22Rv1 (cell line): Measurements from ENCODE around the gene STARD7.
A peak's percentile ranks its signal among the peaks of the same experiment; 100 is the strongest.

Source experiments
- H3K27ac ChIP-seq: fragments of 450-650 bp; 2 replicates; pipeline ENCODE4 v1.5.1; 2017
- CTCF ChIP-seq: fragments of 450-650 bp; IDR thresholded peaks from 2 replicates; pipeline ENCODE4 v1.5.1; 2017; ENCODE audit warnings: mild to moderate bottlenecking
- ZFX ChIP-seq: fragments of 450-650 bp; IDR thresholded peaks from 2 replicates; pipeline ENCODE4 v1.6.1; 2017; ENCODE audit warnings: antibody characterized with exemption, borderline replicate concordance

The STARD7 gene

GRCh38 chr2:96148410-96149217 lies 60.0 kb downstream of the STARD7 start:
- TF ChIP-seq ZFX = no peak
- TF ChIP-seq CTCF = no peak
- H3K27ac ChIP-seq = peak overlapping the region; percentile 83

DNA sequence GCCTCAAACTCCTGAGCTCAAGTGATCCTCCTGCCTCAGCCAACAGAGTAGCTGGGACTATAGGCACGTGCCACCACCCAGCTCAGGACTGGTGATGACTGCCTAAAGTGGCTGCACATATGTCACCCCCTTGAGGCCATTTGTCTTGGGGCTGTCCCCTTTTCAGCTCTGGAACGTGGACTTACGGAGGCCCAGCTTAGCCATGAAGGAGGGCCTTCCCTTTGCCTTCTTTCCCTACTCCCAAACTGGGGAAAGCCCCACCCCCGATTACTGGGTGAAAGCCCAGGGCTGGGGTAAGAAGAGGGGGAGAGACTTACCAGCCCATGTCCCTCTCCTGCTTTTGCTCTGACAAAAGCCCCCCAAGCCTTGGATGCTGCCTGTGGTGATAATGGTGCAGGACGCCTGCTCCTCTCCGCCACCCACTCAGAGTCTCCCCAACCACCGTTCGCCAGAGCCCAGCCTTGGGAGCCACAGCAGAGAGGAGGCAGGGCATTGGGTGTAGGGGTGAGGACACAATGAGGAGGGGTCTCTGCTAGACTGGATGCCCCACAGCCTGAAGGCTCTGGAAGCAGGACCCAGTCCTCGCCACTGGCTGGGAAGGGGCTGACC lies 60.9 kb downstream of the STARD7 start:
- peak overlapping the region; percentile 83 for H3K27ac ChIP-seq
- TF ChIP-seq ZFX (no peak), CTCF (no peak)

DNA sequence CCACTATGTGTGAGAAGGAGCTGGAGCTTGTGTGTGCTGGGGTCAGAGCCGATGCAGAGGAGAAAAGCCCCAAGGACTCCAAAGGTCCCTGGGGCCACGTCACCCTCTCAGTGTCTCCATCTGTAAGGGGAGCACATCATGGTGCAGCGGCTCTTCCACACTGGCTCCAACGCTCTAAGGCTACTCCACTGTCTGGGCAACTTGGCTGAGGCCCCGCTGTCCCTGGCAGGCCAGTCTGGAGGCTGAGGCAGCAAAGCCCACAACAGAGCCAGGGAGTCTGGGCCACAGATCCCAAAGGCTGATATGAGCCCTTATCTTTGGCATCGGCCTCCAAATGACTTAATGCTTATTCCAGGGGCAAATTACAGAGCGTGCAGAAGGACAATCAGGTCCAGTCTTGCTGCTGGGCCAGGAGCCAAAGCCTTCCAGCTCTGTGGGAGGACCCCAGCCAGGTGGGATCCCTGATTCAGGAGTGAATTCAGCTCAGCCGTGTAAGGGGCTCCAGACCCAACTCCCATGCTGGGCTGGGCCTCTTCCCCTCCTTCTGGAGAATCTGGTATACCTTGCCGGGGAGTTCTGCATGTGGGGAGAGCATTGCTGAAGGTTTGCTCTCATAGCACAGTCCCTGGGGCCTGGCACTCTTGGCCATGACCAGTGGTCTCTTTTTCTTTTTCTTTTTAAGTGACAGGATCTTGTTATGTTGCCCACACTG lies 61.6 kb downstream of the STARD7 start:
- TF ChIP-seq CTCF (no peak), ZFX (no peak)
- H3K27ac ChIP-seq = peak overlapping the region; percentile 83

DNA sequence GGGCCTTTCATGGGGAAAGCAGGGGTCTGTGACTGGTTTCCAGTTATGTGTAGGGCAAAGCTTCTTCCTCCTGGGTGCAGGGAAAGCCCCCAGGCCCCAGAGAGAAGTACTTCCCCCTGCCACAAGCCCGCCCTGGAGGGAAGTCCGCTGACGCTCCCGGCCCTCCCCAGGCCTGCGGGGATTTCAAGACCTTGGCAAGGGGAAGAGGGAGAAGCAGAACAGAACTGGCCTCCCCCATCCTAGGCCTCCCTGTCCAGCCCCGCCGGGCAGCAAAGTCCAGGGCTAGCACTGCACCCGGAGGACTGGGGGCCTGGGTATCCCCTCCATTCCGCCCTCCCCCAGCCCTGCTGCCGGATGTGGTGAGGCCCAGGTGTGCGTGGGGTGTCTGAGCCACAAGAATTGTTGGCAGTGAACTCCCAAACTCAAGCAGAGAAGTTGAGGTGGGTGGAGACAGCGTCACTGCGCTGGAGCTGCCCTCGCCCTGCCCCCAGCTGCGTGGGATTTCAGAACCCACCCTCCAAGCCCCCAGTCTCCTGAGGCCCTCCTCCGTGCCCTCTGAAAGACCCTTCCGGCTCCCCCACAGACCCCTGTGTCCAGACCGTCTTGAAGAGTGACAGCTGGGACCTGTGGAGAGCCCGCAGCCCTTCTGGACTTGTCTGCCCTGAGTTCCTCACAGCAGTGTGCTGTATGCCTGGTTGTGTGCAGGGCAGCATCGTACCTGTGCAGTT lies 62.3 kb downstream of the STARD7 start:
- TF ChIP-seq CTCF (no peak), ZFX (no peak)
- peak overlapping the region; percentile 83 for H3K27ac ChIP-seq

- no peak for TF ChIP-seq CTCF
- no peak for TF ChIP-seq ZFX
- peak overlapping the region; percentile 83 for H3K27ac ChIP-seq
These were observed 62.8 kb downstream of the STARD7 start for GRCh38 chr2:96145848-96146152.

DNA sequence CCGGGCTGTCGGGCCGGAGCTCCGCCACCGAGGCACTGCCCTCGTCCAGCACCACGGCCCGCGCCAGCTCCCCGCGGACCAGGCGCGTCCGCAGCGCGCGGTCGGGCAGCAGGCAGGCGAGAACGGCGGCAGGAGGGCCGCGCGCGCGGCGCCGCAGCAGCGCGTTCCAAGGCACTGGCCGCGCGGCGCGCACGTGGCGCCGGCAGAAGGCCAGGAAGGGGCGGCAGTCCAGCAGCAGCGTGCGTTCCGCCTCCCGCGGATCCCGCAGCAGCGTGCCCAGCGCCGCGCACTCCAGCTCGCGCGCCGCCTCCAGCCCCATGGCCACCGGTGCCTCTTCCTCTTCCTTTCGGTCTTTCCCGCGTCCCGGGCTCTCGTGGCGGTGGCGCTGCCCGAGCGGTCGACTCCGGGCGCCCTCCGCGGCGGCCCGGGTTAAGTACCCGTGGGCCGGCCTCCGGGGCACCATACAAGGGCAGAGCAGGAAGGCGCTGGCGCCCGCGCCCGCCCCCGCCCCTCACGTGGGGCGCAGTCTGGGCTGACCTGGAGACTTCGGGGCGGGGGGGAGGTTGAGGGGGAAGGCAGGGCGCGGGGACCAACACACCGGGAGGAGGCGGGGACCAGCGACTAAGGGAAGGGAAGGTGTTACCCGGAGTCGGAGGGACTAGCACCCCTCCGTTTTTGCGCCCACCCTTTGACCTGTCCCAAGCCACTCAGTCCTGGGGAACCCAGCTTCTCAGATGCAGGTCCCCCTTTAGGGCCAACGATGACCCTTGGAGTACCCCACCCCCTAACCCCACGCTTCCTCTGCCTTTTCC lies 63.4 kb downstream of the STARD7 start, which contains the start of gene DUSP2:
TSS of gene DUSP2 (minus strand) at position 405 of the 812 bp plus-strand sequence. CDS start at position 319, 86 bp downstream.
- TF ChIP-seq ZFX (no peak), CTCF (no peak)
- peak within 1 kb of the TSS; percentile 83 for H3K27ac ChIP-seq
